Neural cell (in vitro differentiated cells): ENCODE data around the gene OAS3.

Source experiments
- CTCF ChIP-seq: fragments of 450-650 bp; IDR thresholded peaks from 2 replicates; pipeline ENCODE4 v1.5.1; 2014; ENCODE audit warnings: antibody characterized with exemption, mild to moderate bottlenecking, moderate library complexity; ENCODE audit not compliant: poor library complexity, severe bottlenecking
- EP300 ChIP-seq: fragments of 450-650 bp; conservative IDR thresholded peaks from 2 replicates; pipeline ENCODE4 v1.6.1; 2014; ENCODE audit warnings: antibody characterized with exemption, mild to moderate bottlenecking, moderate library complexity; ENCODE audit not compliant: poor library complexity, severe bottlenecking
- EZH2 ChIP-seq: fragments of 200-600, 300-800 bp; shearing (Covaris generic), sonication (generic); IDR thresholded peaks from 2 replicates; pipeline ENCODE4 v1.6.1; 2014; ENCODE audit warnings: antibody characterized with exemption, low read length, borderline replicate concordance, mild to moderate bottlenecking; ENCODE audit not compliant: insufficient read depth, poor library complexity, severe bottlenecking
- POLR2AphosphoS5 ChIP-seq: IDR thresholded peaks from 2 replicates; pipeline ENCODE4 v1.6.1; 2012
- REST ChIP-seq: IDR thresholded peaks from 2 replicates; pipeline ENCODE4 v1.6.1; 2012; ENCODE audit warnings: borderline replicate concordance
- TAF1 ChIP-seq: IDR thresholded peaks from 2 replicates; pipeline ENCODE4 v1.6.1; 2012; ENCODE audit warnings: low read depth

- no peak for TF ChIP-seq TAF1
- no peak for TF ChIP-seq EZH2
- TF ChIP-seq CTCF: no peak
- no peak for TF ChIP-seq REST
- TF ChIP-seq EP300: no peak
- TF ChIP-seq POLR2AphosphoS5: no peak
These were observed 29.6 kb downstream of the OAS3 start for GRCh38 chr12:112967858-112968257.
